ENCODE data around the gene FBN1. TPM values are rescaled to one million over a fixed set of nuclear protein-coding genes. Genes with fewer than 3 reads are reported as not detected.

FBN1 gene
- total RNA-seq, 2 donors from 2014 or later: 5.5 to 5.9 TPM

DNA sequence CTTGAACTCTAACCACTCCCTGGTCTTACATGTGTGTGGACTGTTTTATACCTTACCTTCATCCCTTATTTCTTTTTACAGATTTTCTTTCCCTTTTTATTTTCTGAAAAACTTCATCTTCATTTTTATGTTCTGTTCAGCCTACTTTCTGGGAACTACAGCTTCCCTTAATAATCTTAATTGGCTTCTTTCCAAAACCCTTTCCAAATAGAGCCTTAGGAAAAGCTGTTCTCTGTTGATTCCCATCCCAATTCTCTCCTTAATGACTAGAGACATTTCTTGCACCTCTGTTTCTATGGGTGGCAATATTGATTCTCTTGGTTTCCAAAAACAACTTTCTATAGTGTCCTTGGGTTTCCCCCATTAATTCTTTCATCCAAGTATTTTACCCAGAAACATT lies 179.4 kb downstream of the FBN1 start:
- Mint-ChIP-seq H3K4me1 (no peaks in the 10 kb centered on the region), H3K36me3 (ENCODE audit: low read depth) (no peaks in the 10 kb centered on the region), H3K27me3 (ENCODE audit: insufficient read depth) (peaks cover 12% of the 10 kb centered on the region), H3K4me3 (no peak overlapping the region), H3K9me3 (no peaks in the 10 kb centered on the region), H3K27ac (no peak overlapping the region)
- no peak for DNase-seq
- Histone ChIP-seq H3K9me3 (ENCODE audit: control insufficient read depth, low read length) (no peaks in the 10 kb centered on the region), H3K36me3 (ENCODE audit: control insufficient read depth, insufficient read depth, low read length) (peaks cover 35% of the 10 kb centered on the region), H3K27ac (ENCODE audit: low read depth, low read length) (no peak overlapping the region), H3K4me1 (ENCODE audit: control insufficient read depth, insufficient read depth, low read length) (no peaks in the 10 kb centered on the region), H3K27me3 (ENCODE audit: control insufficient read depth, insufficient read depth, low read length, poor library complexity, severe bottlenecking) (peaks cover 5% of the 10 kb centered on the region), H3K9ac (ENCODE audit: extremely low read depth, low read length, poor library complexity, severe bottlenecking) (no peak overlapping the region), H3K4me3 (ENCODE audit: low read length) (no peak overlapping the region)
- TF ChIP-seq, protein P1, sequence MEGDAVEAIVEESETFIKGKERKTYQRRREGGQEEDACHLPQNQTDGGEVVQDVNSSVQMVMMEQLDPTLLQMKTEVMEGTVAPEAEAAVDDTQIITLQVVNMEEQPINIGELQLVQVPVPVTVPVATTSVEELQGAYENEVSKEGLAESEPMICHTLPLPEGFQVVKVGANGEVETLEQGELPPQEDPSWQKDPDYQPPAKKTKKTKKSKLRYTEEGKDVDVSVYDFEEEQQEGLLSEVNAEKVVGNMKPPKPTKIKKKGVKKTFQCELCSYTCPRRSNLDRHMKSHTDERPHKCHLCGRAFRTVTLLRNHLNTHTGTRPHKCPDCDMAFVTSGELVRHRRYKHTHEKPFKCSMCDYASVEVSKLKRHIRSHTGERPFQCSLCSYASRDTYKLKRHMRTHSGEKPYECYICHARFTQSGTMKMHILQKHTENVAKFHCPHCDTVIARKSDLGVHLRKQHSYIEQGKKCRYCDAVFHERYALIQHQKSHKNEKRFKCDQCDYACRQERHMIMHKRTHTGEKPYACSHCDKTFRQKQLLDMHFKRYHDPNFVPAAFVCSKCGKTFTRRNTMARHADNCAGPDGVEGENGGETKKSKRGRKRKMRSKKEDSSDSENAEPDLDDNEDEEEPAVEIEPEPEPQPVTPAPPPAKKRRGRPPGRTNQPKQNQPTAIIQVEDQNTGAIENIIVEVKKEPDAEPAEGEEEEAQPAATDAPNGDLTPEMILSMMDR (conservative IDR thresholded peaks at IDR 0.05): no peak

DNA sequence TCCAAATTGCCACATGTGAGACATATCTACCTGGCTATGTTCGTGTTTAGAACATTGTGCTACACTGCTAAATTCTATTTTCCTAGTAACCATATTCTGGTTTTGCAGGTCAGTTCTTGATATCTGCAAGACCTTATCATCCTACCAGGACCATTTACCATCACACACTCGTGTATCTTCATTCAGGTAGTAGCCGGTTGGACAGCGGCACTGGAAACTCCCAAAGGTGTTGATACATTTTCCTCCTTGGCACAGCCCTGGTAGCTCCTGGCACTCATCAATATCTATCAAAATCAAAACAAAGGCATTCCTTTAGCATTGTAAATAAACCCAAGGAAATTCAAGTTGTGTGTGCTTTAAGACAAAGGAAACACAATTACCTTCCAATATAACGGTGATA lies 180.1 kb downstream of the FBN1 start:
- H3K36me3 Mint-ChIP-seq (ENCODE audit: low read depth): no peaks in the 10 kb centered on the region
- no peak overlapping the region for H3K27ac Mint-ChIP-seq
- Histone ChIP-seq H3K4me3 (ENCODE audit: low read length) (no peak overlapping the region), H3K9ac (ENCODE audit: extremely low read depth, low read length, poor library complexity, severe bottlenecking) (no peak overlapping the region), H3K27ac (ENCODE audit: low read depth, low read length) (no peak overlapping the region), H3K27me3 (ENCODE audit: control insufficient read depth, insufficient read depth, low read length, poor library complexity, severe bottlenecking) (peaks cover 5% of the 10 kb centered on the region), H3K9me3 (ENCODE audit: control insufficient read depth, low read length) (no peaks in the 10 kb centered on the region), H3K4me1 (ENCODE audit: control insufficient read depth, insufficient read depth, low read length) (no peaks in the 10 kb centered on the region), H3K36me3 (ENCODE audit: control insufficient read depth, insufficient read depth, low read length) (peaks cover 35% of the 10 kb centered on the region)
- no peak for DNase-seq
- peaks cover 11% of the 10 kb centered on the region for H3K27me3 Mint-ChIP-seq (ENCODE audit: insufficient read depth)
- WGBS, 2 experiments (ENCODE audit: insufficient coverage in 1 of 2, insufficient read length in 1 of 2): 93% methylated on average over 4 to 5 of the region's 5 CpGs
- TF ChIP-seq, protein P1 (conservative IDR thresholded peaks at IDR 0.05): no peak
- H3K4me1 Mint-ChIP-seq: no peaks in the 10 kb centered on the region
- H3K4me3 Mint-ChIP-seq: no peak overlapping the region
- H3K9me3 Mint-ChIP-seq: no peaks in the 10 kb centered on the region

DNA sequence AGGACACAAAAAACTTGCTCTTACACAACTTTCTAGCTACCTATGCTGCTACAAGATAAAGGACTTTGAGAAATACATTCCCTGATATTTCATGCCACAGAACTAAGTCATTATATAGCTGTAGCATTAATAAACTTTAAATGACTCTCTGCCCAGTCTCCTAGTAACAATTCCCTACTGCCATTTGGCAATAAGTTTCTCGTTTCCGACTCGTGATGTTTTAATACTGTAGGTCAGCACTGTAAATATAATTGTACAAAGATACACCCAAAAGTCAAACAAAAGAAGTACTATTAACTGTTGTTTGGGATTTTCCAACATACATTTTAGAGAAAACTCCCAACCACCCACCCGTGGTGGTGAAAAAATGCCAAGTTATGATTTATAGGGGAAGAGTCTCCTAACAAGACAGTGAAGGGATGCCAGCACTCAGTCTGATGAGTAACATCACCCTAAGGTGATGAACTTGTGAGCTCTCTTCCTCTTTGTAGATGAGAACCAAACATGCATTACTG lies 182.1 kb downstream of the FBN1 start:
- Histone ChIP-seq H3K36me3 (ENCODE audit: control insufficient read depth, insufficient read depth, low read length) (peaks cover 34% of the 10 kb centered on the region), H3K27ac (ENCODE audit: low read depth, low read length) (no peak overlapping the region), H3K27me3 (ENCODE audit: control insufficient read depth, insufficient read depth, low read length, poor library complexity, severe bottlenecking) (no peaks in the 10 kb centered on the region), H3K9ac (ENCODE audit: extremely low read depth, low read length, poor library complexity, severe bottlenecking) (no peak overlapping the region), H3K4me1 (ENCODE audit: control insufficient read depth, insufficient read depth, low read length) (no peaks in the 10 kb centered on the region), H3K9me3 (ENCODE audit: control insufficient read depth, low read length) (no peaks in the 10 kb centered on the region), H3K4me3 (ENCODE audit: low read length) (no peak overlapping the region)
- no peaks in the 10 kb centered on the region for H3K36me3 Mint-ChIP-seq (ENCODE audit: low read depth)
- no peaks in the 10 kb centered on the region for H3K9me3 Mint-ChIP-seq
- H3K4me1 Mint-ChIP-seq: no peaks in the 10 kb centered on the region
- H3K4me3 Mint-ChIP-seq: no peak overlapping the region
- TF ChIP-seq, protein P1 (conservative IDR thresholded peaks at IDR 0.05): no peak
- DNase-seq: no peak
- WGBS, 2 experiments (ENCODE audit: insufficient coverage in 1 of 2, insufficient read length in 1 of 2): 98% methylated on average over 4 of the region's 4 CpGs; no CpG with 5 or more reads in 1 of the 2 experiments
- H3K27ac Mint-ChIP-seq: no peak overlapping the region
- H3K27me3 Mint-ChIP-seq (ENCODE audit: insufficient read depth): no peaks in the 10 kb centered on the region
